GM18499 (cell line): Measurements from ENCODE around the gene LTBP2.

Experiments
- ATAC-seq: cut with Tn5 transposase; IDR thresholded peaks from one replicate; pipeline ENCODE4 v1.9.1; 2021; ENCODE audit warnings: moderate number of reproducible peaks; ENCODE audit not compliant: insufficient read depth, unreplicated experiment

The LTBP2 gene

GRCh38 chr14:74611650-74612349 is at the start of gene LTBP2:
TSS of gene LTBP2 (minus strand) at chr14:74612237. CDS start at chr14:74611944, 293 bp downstream.
- no peak for ATAC-seq

GRCh38 chr14:74660863-74661262 is 48.8 kb upstream of the LTBP2 start:
- ATAC-seq: no peak

- ATAC-seq: no peak
These were observed 48.1 kb upstream of the LTBP2 start for GRCh38 chr14:74660167-74660566.

GRCh38 chr14:74658535-74659131 is 46.6 kb upstream of the LTBP2 start:
- ATAC-seq: no peak

- ATAC-seq: no peak
These were observed 44.9 kb upstream of the LTBP2 start for GRCh38 chr14:74656964-74657363.

GRCh38 chr14:74655599-74656395 is 43.8 kb upstream of the LTBP2 start:
- no peak for ATAC-seq

GRCh38 chr14:74654931-74655330 is 42.9 kb upstream of the LTBP2 start:
- ATAC-seq: no peak

- no peak for ATAC-seq
These were observed 41.5 kb upstream of the LTBP2 start for GRCh38 chr14:74653386-74654138.

GRCh38 chr14:74652541-74652940 is 40.5 kb upstream of the LTBP2 start:
- no peak for ATAC-seq

- ATAC-seq: no peak
These were observed 39.1 kb upstream of the LTBP2 start for GRCh38 chr14:74650927-74651686.

GRCh38 chr14:74649673-74650072 is 37.6 kb upstream of the LTBP2 start:
- ATAC-seq: no peak

GRCh38 chr14:74649167-74649566 is 37.1 kb upstream of the LTBP2 start:
- no peak for ATAC-seq

- ATAC-seq: no peak
These were observed 36.6 kb upstream of the LTBP2 start for GRCh38 chr14:74648601-74649000.

GRCh38 chr14:74647678-74648461 is 35.8 kb upstream of the LTBP2 start:
- no peak for ATAC-seq

- ATAC-seq: no peak
These were observed 35.1 kb upstream of the LTBP2 start for GRCh38 chr14:74647061-74647677.

GRCh38 chr14:74645756-74646470 is 33.9 kb upstream of the LTBP2 start:
- ATAC-seq: no peak

- ATAC-seq: no peak
These were observed 33.2 kb upstream of the LTBP2 start for GRCh38 chr14:74645244-74645643.
